Gastroesophageal sphincter (tissue), 3 donors: ENCODE results near the gene SLC7A6.

ENCODE experiments used
- CTCF ChIP-seq, 4 experiments: fragments of 200-600 bp in 2 of 4; fragments of 450-650 bp in 2 of 4; sonication (generic) in 1 of 4; IDR thresholded peaks; one replicate each; pipeline ENCODE4 v1.5.1; 2017 to 2019; ENCODE audit warnings: antibody characterized with exemption in 4 of 4, mild to moderate bottlenecking in 2 of 4, moderate library complexity in 2 of 4
- POLR2A ChIP-seq, 2 donors: fragments of 450-650 bp; IDR thresholded peaks; one replicate each; pipeline ENCODE4 v1.6.1; 2017; ENCODE audit warnings: antibody characterized with exemption in 2 of 2, mild to moderate bottlenecking in 2 of 2, moderate library complexity in 1 of 2
- POLR2AphosphoS5 ChIP-seq: sonication (generic); formaldehyde crosslinking; IDR thresholded peaks from one replicate; pipeline ENCODE4 v1.6.1; 2017; ENCODE audit warnings: antibody characterized with exemption

- TF ChIP-seq POLR2A (IDR thresholded peaks at IDR 0.05) (no peak), CTCF (IDR thresholded peaks at IDR 0.05) (no peak), POLR2AphosphoS5 (no peak)
These were observed 79.9 kb downstream of the SLC7A6 start for GRCh38 chr16:68344252-68344651.
